Large intestine (tissue), 3 donors: Measurements from ENCODE around the gene EMD. TPM values are rescaled to one million over a fixed set of nuclear protein-coding genes. Genes with fewer than 3 reads are reported as not detected.

Experiments used
- DNase-seq, 2 donors: peaks; one replicate each; pipeline versions ENCODE4 v3.0.0 to v3.0.0-alpha.2; 2013
- H3K27ac ChIP-seq: one replicate; pipeline ENCODE4 v1.5.1; 2013; ENCODE audit warnings: low read length
- H3K27me3 ChIP-seq: 2 replicates; pipeline ENCODE4 v1.6.1; 2013; ENCODE audit warnings: low read length; ENCODE audit not compliant: control insufficient read depth, insufficient read depth
- H3K36me3 ChIP-seq: 2 replicates; pipeline ENCODE4 v1.6.1; 2013; ENCODE audit warnings: low read length; ENCODE audit not compliant: control insufficient read depth, insufficient read depth
- H3K4me1 ChIP-seq: one replicate; pipeline ENCODE4 v1.6.1; 2013; ENCODE audit warnings: low read length; ENCODE audit not compliant: control insufficient read depth, insufficient read depth
- H3K4me3 ChIP-seq: one replicate; pipeline ENCODE4 v1.5.1; 2013; ENCODE audit warnings: low read length
- H3K9me3 ChIP-seq: one replicate; pipeline ENCODE4 v1.6.1; 2013; ENCODE audit warnings: mild to moderate bottlenecking, low read depth, low read length, moderate library complexity; ENCODE audit not compliant: control insufficient read depth
- WGBS: methylation state at CpG from one replicate; pipeline ENCODE4 v1.1.5; 2013; ENCODE audit warnings: low lambda C conversion rate; ENCODE audit not compliant: insufficient coverage; 5-methylcytosine and 5-hydroxymethylcytosine counted together
- polyA plus RNA-seq: library from polyadenylated mRNA; unstranded; fragments of 120-200 nt; gene quantifications from one replicate; pipeline ENCODE4 v1.2.1, GENCODE V29; 2013

The EMD gene
- polyA plus RNA-seq, 1 donor = 50.1 TPM

- no CpG with 5 or more reads among the region's 19 CpGs for WGBS
- H3K27ac ChIP-seq = no peak overlapping the region
- peaks cover 2% of the 10 kb centered on the region for H3K36me3 ChIP-seq
These were observed 40.8 kb downstream of the EMD start for GRCh38 chrX:154419688-154420401.

GRCh38 chrX:154420402-154420756, 41.3 kb downstream of the EMD start:
- no peak overlapping the region for H3K4me3 ChIP-seq
- no peaks in the 10 kb centered on the region for H3K9me3 ChIP-seq
- no peak for DNase-seq
- H3K27me3 ChIP-seq = no peaks in the 10 kb centered on the region
- peaks cover 2% of the 10 kb centered on the region for H3K36me3 ChIP-seq
- H3K27ac ChIP-seq = no peak overlapping the region
- no CpG with 5 or more reads among the region's 10 CpGs for WGBS
- H3K4me1 ChIP-seq = no peaks in the 10 kb centered on the region

More at GRCh38 chrX:154419688-154420401, 40.8 kb downstream of the EMD start:
- H3K4me1 ChIP-seq = no peaks in the 10 kb centered on the region
- no peak overlapping the region for H3K4me3 ChIP-seq
- DNase-seq = no peak
- H3K27me3 ChIP-seq = no peaks in the 10 kb centered on the region
- no peaks in the 10 kb centered on the region for H3K9me3 ChIP-seq

- peaks cover 8% of the 10 kb centered on the region for H3K4me1 ChIP-seq
- no CpG with 5 or more reads among the region's 13 CpGs for WGBS
- no peak overlapping the region for H3K4me3 ChIP-seq
- H3K9me3 ChIP-seq = no peaks in the 10 kb centered on the region
- DNase-seq = no peak
- peak overlapping the region; percentile 23 for H3K27ac ChIP-seq
- H3K36me3 ChIP-seq = peaks cover 14% of the 10 kb centered on the region
- H3K27me3 ChIP-seq = no peaks in the 10 kb centered on the region
These were observed 48.0 kb downstream of the EMD start for GRCh38 chrX:154426916-154427770.

GRCh38 chrX:154428176-154429171, 49.4 kb downstream of the EMD start, which contains the start of gene ATP6AP1:
Gene ATP6AP1, plus strand, starts transcription at chrX:154428677. Its CDS starts 16 bp downstream, at chrX:154428693.
- peak; percentile 87 to 93 for DNase-seq
- Histone ChIP-seq H3K27me3 (no peaks in the 10 kb centered on the region), H3K27ac (peak within 1 kb of the TSS; percentile 58), H3K4me3 (peak within 1 kb of the TSS; percentile 71), H3K36me3 (peaks cover 23% of the 10 kb centered on the region), H3K4me1 (peaks cover 8% of the 10 kb centered on the region), H3K9me3 (no peaks in the 10 kb centered on the region)
- no CpG with 5 or more reads among the region's 87 CpGs for WGBS

GRCh38 chrX:154429711-154430110, 50.6 kb downstream of the EMD start:
- H3K27ac ChIP-seq = no peak overlapping the region
- DNase-seq = no peak
- H3K36me3 ChIP-seq = peaks cover 32% of the 10 kb centered on the region
- WGBS = no CpG with 5 or more reads among the region's 2 CpGs
- peak overlapping the region; percentile 71 for H3K4me3 ChIP-seq
- peaks cover 8% of the 10 kb centered on the region for H3K4me1 ChIP-seq
- no peaks in the 10 kb centered on the region for H3K9me3 ChIP-seq
- H3K27me3 ChIP-seq = no peaks in the 10 kb centered on the region

- Histone ChIP-seq H3K27ac (no peak overlapping the region), H3K4me3 (no peak overlapping the region), H3K9me3 (no peaks in the 10 kb centered on the region), H3K4me1 (peaks cover 8% of the 10 kb centered on the region), H3K36me3 (peaks cover 39% of the 10 kb centered on the region), H3K27me3 (no peaks in the 10 kb centered on the region)
- no CpG with 5 or more reads among the region's 6 CpGs for WGBS
- no peak for DNase-seq
These were observed 51.4 kb downstream of the EMD start for GRCh38 chrX:154430479-154430878.

GRCh38 chrX:154430916-154431315, 51.8 kb downstream of the EMD start:
- H3K27me3 ChIP-seq = no peaks in the 10 kb centered on the region
- H3K4me3 ChIP-seq = no peak overlapping the region
- no peak for DNase-seq
- peaks cover 8% of the 10 kb centered on the region for H3K4me1 ChIP-seq
- WGBS = no CpG with 5 or more reads among the region's 7 CpGs
- peaks cover 42% of the 10 kb centered on the region for H3K36me3 ChIP-seq
- no peaks in the 10 kb centered on the region for H3K9me3 ChIP-seq
- H3K27ac ChIP-seq = no peak overlapping the region

Other genes with a start within 250 kb of the EMD start
- gene OPN1LW, start 235.1 kb upstream of the EMD start, polyA plus RNA-seq = not detected
- not detected for gene OPN1MW, start 196.7 kb upstream of the EMD start, polyA plus RNA-seq
- not detected for gene OPN1MW2, start 159.5 kb upstream of the EMD start, polyA plus RNA-seq
- not detected for gene OPN1MW3, start 121.7 kb upstream of the EMD start, polyA plus RNA-seq
- not detected for gene TEX28, start 84.2 kb upstream of the EMD start, polyA plus RNA-seq
- gene TKTL1, start 83.5 kb upstream of the EMD start, polyA plus RNA-seq = 0.19 TPM
- gene FLNA, start 4.7 kb upstream of the EMD start, polyA plus RNA-seq = 468 TPM
- gene RPL10, start 19.1 kb downstream of the EMD start, polyA plus RNA-seq = 5,173 TPM
- 26.2 TPM for gene DNASE1L1, start 30.0 kb downstream of the EMD start, polyA plus RNA-seq
- 47.4 TPM for gene TAFAZZIN, start 32.2 kb downstream of the EMD start, polyA plus RNA-seq
- 137 TPM for gene ATP6AP1, start 49.4 kb downstream of the EMD start, polyA plus RNA-seq
- gene GDI1, start 57.9 kb downstream of the EMD start, polyA plus RNA-seq = 108 TPM
- 71.3 TPM for gene FAM50A, start 64.8 kb downstream of the EMD start, polyA plus RNA-seq
- gene PLXNA3, start 79.0 kb downstream of the EMD start, polyA plus RNA-seq = 37.2 TPM
- 25.4 TPM for gene LAGE3, start 100.0 kb downstream of the EMD start, polyA plus RNA-seq
- gene UBL4A, start 107.3 kb downstream of the EMD start, polyA plus RNA-seq = 25.6 TPM
- 21.1 TPM for gene SLC10A3, start 111.3 kb downstream of the EMD start, polyA plus RNA-seq
- 41.4 TPM for gene FAM3A, start 136.9 kb downstream of the EMD start, polyA plus RNA-seq
- gene G6PD, start 167.6 kb downstream of the EMD start, polyA plus RNA-seq = 16.8 TPM
- gene IKBKG, start 168.3 kb downstream of the EMD start, polyA plus RNA-seq = 16.4 TPM
- gene CTAG1A, start 205.8 kb downstream of the EMD start, polyA plus RNA-seq = not detected
- not detected for gene CTAG1B, start 240.0 kb downstream of the EMD start, polyA plus RNA-seq